IMR-90 (cell line): ENCODE measurements around the gene TMEM269. TPM values are rescaled to one million over a fixed set of nuclear protein-coding genes. Genes with fewer than 3 reads are reported as not detected.

ENCODE experiments used
- ATAC-seq: fragments of 200-7000 bp; cut with Tn5 transposase; 2 replicates; pipeline ENCODE4 v1.9.1; 2020; ENCODE audit warnings: low read depth, mild to moderate bottlenecking, moderate library complexity
- BruUV-seq: library from RNA; stranded (reverse); fragments of 400-500 nt; replicated peaks from 2 replicates; lab custom pipeline; 2021; lab: Mats Ljungman, UMichigan
- CTCF ChIA-PET: fragments of 300-600 bp; formaldehyde crosslinking; extraction: SDS; loops from one replicate; lab custom pipeline; 2021; ENCODE audit warnings: antibody characterized with exemption; lab: Yijun Ruan, JAX
- POLR2A ChIA-PET: fragments of 300-600 bp; sonication (Branson Sonifier 250); formaldehyde crosslinking; loops from one replicate; lab custom pipeline; 2022; ENCODE audit warnings: antibody characterized with exemption; ENCODE audit not compliant: unreplicated experiment; lab: Charles Lee
- DNase-seq: peaks from one replicate; pipeline ENCODE4 v3.0.0; 2013
- H2AFZ ChIP-seq: replicated peaks from 2 replicates; pipeline ENCODE3; 2013; ENCODE audit warnings: low read length, mild to moderate bottlenecking; ENCODE audit not compliant: poor library complexity
- H2AK5ac ChIP-seq: 2 replicates; pipeline ENCODE4 v1.6.1; 2013; ENCODE audit warnings: low read depth, low read length, inconsistent platforms
- H2AK9ac ChIP-seq: replicated peaks from 2 replicates; pipeline ENCODE3; 2013; ENCODE audit warnings: mild to moderate bottlenecking, low read depth, low read length, moderate library complexity; ENCODE audit not compliant: poor library complexity
- H2BK120ac ChIP-seq: 2 replicates; pipeline ENCODE4 v1.6.1; 2013; ENCODE audit warnings: low read depth, low read length, inconsistent platforms
- H2BK15ac ChIP-seq: 3 replicates; pipeline ENCODE4 v1.6.1; 2013; ENCODE audit warnings: low read depth, low read length, inconsistent platforms
- H2BK20ac ChIP-seq: 2 replicates; pipeline ENCODE4 v1.6.1; 2013; ENCODE audit warnings: low read depth, mild to moderate bottlenecking, inconsistent platforms, low read length, moderate library complexity
- H2BK5ac ChIP-seq: 2 replicates; pipeline ENCODE4 v1.6.1; 2013; ENCODE audit warnings: mild to moderate bottlenecking, low read depth, low read length, inconsistent platforms; ENCODE audit not compliant: poor library complexity, severe bottlenecking
- H3K14ac ChIP-seq: replicated peaks from 2 replicates; pipeline ENCODE4 v1.6.1; 2013; ENCODE audit warnings: low read depth, low read length, inconsistent platforms
- H3K18ac ChIP-seq: 2 replicates; pipeline ENCODE4 v1.6.1; 2013; ENCODE audit warnings: low read depth, low read length, control low read depth
- H3K23ac ChIP-seq: 2 replicates; pipeline ENCODE4 v1.6.1; 2013; ENCODE audit warnings: low read depth, low read length, inconsistent platforms
- H3K27ac ChIP-seq: 2 replicates; pipeline ENCODE4 v1.5.1; 2013; ENCODE audit warnings: mild to moderate bottlenecking, control low read depth, low read length; ENCODE audit not compliant: insufficient read depth
- H3K27me3 ChIP-seq: 2 replicates; pipeline ENCODE4 v1.6.1; 2013; ENCODE audit warnings: low read length; ENCODE audit not compliant: control insufficient read depth, insufficient read depth
- H3K36me3 ChIP-seq: 2 replicates; pipeline ENCODE4 v1.6.1; 2013; ENCODE audit warnings: low read length, mixed read lengths; ENCODE audit not compliant: control insufficient read depth, insufficient read depth
- H3K4ac ChIP-seq: 2 replicates; pipeline ENCODE4 v1.6.1; 2013; ENCODE audit warnings: low read depth, low read length, inconsistent platforms
- H3K4me1 ChIP-seq: 2 replicates; pipeline ENCODE4 v1.6.1; 2013; ENCODE audit warnings: low read length, mixed read lengths; ENCODE audit not compliant: control insufficient read depth, insufficient read depth
- H3K4me2 ChIP-seq: 2 replicates; pipeline ENCODE4 v1.6.1; 2013; ENCODE audit warnings: low read depth, mild to moderate bottlenecking, control low read depth, low read length, moderate library complexity
- H3K4me3 ChIP-seq: 2 replicates; pipeline ENCODE4 v1.5.1; 2013; ENCODE audit warnings: low read depth, mild to moderate bottlenecking, control low read depth, low read length, moderate library complexity; ENCODE audit not compliant: insufficient read depth
- H3K56ac ChIP-seq: 2 replicates; pipeline ENCODE4 v1.6.1; 2013; ENCODE audit warnings: low read length, inconsistent platforms; ENCODE audit not compliant: insufficient read depth; ENCODE audit errors: extremely low read depth
- H3K79me1 ChIP-seq, 2 experiments: 2 replicates each; pipeline ENCODE4 v1.6.1; 2013; ENCODE audit warnings: low read length in 2 of 2, inconsistent platforms in 1 of 2, low read depth in 1 of 2
- H3K9ac ChIP-seq: 2 replicates; pipeline ENCODE4 v1.6.1; 2013; ENCODE audit warnings: low read depth, low read length, control low read depth
- H3K9me1 ChIP-seq: 2 replicates; pipeline ENCODE4 v1.6.1; 2013; ENCODE audit warnings: low read length, inconsistent platforms; ENCODE audit not compliant: insufficient read depth
- H3K9me3 ChIP-seq: 2 replicates; pipeline ENCODE4 v1.6.1; 2013; ENCODE audit warnings: low read length; ENCODE audit not compliant: control insufficient read depth, insufficient read depth
- H4K20me1 ChIP-seq: 2 replicates; pipeline ENCODE4 v1.6.1; 2013; ENCODE audit warnings: low read length, inconsistent platforms; ENCODE audit not compliant: insufficient read depth
- H4K5ac ChIP-seq: 2 replicates; pipeline ENCODE4 v1.6.1; 2013; ENCODE audit warnings: mild to moderate bottlenecking, low read depth, low read length, control low read depth
- H4K8ac ChIP-seq, 2 experiments: 2 replicates each; pipeline ENCODE4 v1.6.1; 2013; ENCODE audit warnings: low read depth in 2 of 2, low read length in 2 of 2, control low read depth in 1 of 2, inconsistent platforms in 1 of 2
- H4K91ac ChIP-seq: 2 replicates; pipeline ENCODE4 v1.6.1; 2013; ENCODE audit warnings: low read depth, low read length, inconsistent platforms; ENCODE audit not compliant: insufficient read depth
- CEBPB ChIP-seq: IDR thresholded peaks from 2 replicates; pipeline ENCODE4 v1.6.1; 2012; ENCODE audit warnings: low read depth, low read length, improper control_type of control experiment
- CHD1 ChIP-seq: IDR thresholded peaks from 2 replicates; pipeline ENCODE4 v1.6.1; 2012; ENCODE audit warnings: low read depth, low read length, improper control_type of control experiment
- MAZ ChIP-seq: IDR thresholded peaks from 2 replicates; pipeline ENCODE4 v1.6.1; 2012; ENCODE audit warnings: low read depth, mild to moderate bottlenecking, low read length, improper control_type of control experiment, moderate library complexity, borderline replicate concordance
- POLR2A ChIP-seq: IDR thresholded peaks from 2 replicates; pipeline ENCODE4 v1.6.1; 2012; ENCODE audit warnings: mild to moderate bottlenecking, low read depth, low read length
- RAD21 ChIP-seq: IDR thresholded peaks from 2 replicates; pipeline ENCODE4 v1.6.1; 2012; ENCODE audit warnings: low read length, improper control_type of control experiment
- WGBS, 2 experiments: methylation state at CpG; one replicate each; pipeline versions ENCODE4 v1.1.5 to v1.1.7; 2013; ENCODE audit warnings: missing lambda C conversion rate in 2 of 2; ENCODE audit not compliant: insufficient read length in 1 of 2; ENCODE audit errors: extremely low coverage in 2 of 2; 5-methylcytosine and 5-hydroxymethylcytosine counted together
- dilution Hi-C: fragments of 300-500 bp; cut with HindIII; formaldehyde crosslinking; loops from one replicate; pipeline ENCODE4 v1.14.3; 2018; ENCODE audit warnings: low sequenced_read_pairs; ENCODE audit not compliant: unreplicated experiment
- in situ Hi-C: fragments of 300-500 bp; cut with MboI; formaldehyde crosslinking; loops from 3 replicates; pipeline ENCODE4 v1.14.3; 2019; ENCODE audit warnings: low sequenced_read_pairs, inconsistent platforms, mixed read lengths
- intact Hi-C: fragments of 100-400 bp; cut with micrococcal nuclease; formaldehyde crosslinking; loops from 2 replicates; pipeline ENCODE4 v1.10.0; 2022
- polyA plus RNA-seq, 3 experiments: library from polyadenylated mRNA; depleted of rRNA; stranded (reverse); fragments of >200 nt; gene quantifications; 2 replicates each; pipeline ENCODE4 v1.2.3, GENCODE V29; 2012; ENCODE audit warnings: low replicate concordance in 1 of 3
- total RNA-seq: library from RNA; depleted of rRNA; stranded (reverse); fragments of >200 nt; gene quantifications from 2 replicates; pipeline ENCODE4 v1.2.3, GENCODE V29; 2012
- TF ChIP-seq, protein P1 (sequence below): conservative IDR thresholded peaks from 2 replicates; pipeline ENCODE4 v1.5.1; 2012; ENCODE audit warnings: mild to moderate bottlenecking, low read depth, low read length, improper control_type of control experiment
- TF ChIP-seq, protein P2 (sequence below): fragments of 150-350 bp; IDR thresholded peaks from 2 replicates; pipeline ENCODE4 v1.6.1; 2017; ENCODE audit warnings: mild to moderate bottlenecking, antibody characterized with exemption, low read length, low read depth
- TF ChIP-seq, protein P3 (sequence below): fragments of 150-350 bp; IDR thresholded peaks from 2 replicates; pipeline ENCODE4 v1.6.1; 2016; ENCODE audit warnings: low read depth, mild to moderate bottlenecking, low read length, moderate library complexity, borderline replicate concordance

The TMEM269 gene
- total and polyA plus RNA-seq, 2 of the 4 experiments (the other 2 are of a cell fraction) = not detected

DNA sequence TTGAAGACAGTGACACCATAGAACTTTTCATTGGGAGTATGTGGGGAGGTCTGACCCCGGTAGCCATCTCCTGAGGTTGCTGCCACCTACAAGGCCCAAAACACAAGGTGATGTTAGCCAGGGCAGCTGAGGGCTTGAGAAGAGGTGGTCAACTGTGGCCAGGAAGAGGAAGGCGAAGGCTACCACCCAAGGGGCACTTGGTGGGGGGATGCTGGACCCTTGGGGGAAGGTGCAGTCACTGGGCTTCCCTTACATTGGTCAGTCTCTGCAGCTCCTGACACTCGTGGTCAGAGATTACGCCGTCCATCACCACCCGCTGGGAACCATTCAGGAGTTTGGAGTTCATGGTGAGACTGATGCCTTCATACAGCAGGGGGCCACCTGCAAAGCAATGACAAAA lies 32.5 kb upstream of the TMEM269 start:
- Histone ChIP-seq H2AK9ac (no peak overlapping the region), H3K9ac (no peak overlapping the region), H3K27ac (no peak overlapping the region), H2AFZ (no peak overlapping the region), H3K79me1 (peaks cover 33 to 41% of the 10 kb centered on the region in 2 experiments), H3K4ac (no peak overlapping the region), H4K91ac (no peak overlapping the region), H2BK15ac (no peak overlapping the region), H3K18ac (no peak overlapping the region), H3K14ac (no peak overlapping the region), H3K4me2 (no peak overlapping the region), H3K4me1 (peaks cover 3% of the 10 kb centered on the region), H3K9me3 (no peaks in the 10 kb centered on the region), H3K23ac (no peak overlapping the region), H3K27me3 (no peaks in the 10 kb centered on the region), H2BK5ac (no peak overlapping the region), H3K4me3 (no peak overlapping the region), H3K36me3 (peaks cover 72% of the 10 kb centered on the region), H3K56ac (no peak overlapping the region), H2BK20ac (no peak overlapping the region), H4K5ac (no peak overlapping the region), H4K8ac (no peak overlapping the region), H4K20me1 (peaks cover 12% of the 10 kb centered on the region), H2BK120ac (no peak overlapping the region), H3K9me1 (peaks cover 12% of the 10 kb centered on the region; the same call in 1 of the 2 replicates), H2AK5ac (no peak overlapping the region)
- in situ Hi-C loops (no loop called here), dilution Hi-C loops (no loop called here), intact Hi-C loops (no loop called here)
- DNase-seq (no peak), ATAC-seq (no peak)
- ChIA-PET POLR2A (no interaction called here), CTCF (no interaction called here)
- WGBS, 2 experiments = 87% methylated on average over 3 of the region's 6 CpGs; no CpG with 5 or more reads in 1 of the 2 experiments
- TF ChIP-seq POLR2A (no peak), CHD1 (no peak), MAZ (no peak), RAD21 (no peak), CEBPB (no peak)
- TF ChIP-seq, protein P1, sequence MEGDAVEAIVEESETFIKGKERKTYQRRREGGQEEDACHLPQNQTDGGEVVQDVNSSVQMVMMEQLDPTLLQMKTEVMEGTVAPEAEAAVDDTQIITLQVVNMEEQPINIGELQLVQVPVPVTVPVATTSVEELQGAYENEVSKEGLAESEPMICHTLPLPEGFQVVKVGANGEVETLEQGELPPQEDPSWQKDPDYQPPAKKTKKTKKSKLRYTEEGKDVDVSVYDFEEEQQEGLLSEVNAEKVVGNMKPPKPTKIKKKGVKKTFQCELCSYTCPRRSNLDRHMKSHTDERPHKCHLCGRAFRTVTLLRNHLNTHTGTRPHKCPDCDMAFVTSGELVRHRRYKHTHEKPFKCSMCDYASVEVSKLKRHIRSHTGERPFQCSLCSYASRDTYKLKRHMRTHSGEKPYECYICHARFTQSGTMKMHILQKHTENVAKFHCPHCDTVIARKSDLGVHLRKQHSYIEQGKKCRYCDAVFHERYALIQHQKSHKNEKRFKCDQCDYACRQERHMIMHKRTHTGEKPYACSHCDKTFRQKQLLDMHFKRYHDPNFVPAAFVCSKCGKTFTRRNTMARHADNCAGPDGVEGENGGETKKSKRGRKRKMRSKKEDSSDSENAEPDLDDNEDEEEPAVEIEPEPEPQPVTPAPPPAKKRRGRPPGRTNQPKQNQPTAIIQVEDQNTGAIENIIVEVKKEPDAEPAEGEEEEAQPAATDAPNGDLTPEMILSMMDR = no peak
- TF ChIP-seq, protein P2, sequence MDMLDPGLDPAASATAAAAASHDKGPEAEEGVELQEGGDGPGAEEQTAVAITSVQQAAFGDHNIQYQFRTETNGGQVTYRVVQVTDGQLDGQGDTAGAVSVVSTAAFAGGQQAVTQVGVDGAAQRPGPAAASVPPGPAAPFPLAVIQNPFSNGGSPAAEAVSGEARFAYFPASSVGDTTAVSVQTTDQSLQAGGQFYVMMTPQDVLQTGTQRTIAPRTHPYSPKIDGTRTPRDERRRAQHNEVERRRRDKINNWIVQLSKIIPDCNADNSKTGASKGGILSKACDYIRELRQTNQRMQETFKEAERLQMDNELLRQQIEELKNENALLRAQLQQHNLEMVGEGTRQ = no peak
- TF ChIP-seq, protein P3, sequence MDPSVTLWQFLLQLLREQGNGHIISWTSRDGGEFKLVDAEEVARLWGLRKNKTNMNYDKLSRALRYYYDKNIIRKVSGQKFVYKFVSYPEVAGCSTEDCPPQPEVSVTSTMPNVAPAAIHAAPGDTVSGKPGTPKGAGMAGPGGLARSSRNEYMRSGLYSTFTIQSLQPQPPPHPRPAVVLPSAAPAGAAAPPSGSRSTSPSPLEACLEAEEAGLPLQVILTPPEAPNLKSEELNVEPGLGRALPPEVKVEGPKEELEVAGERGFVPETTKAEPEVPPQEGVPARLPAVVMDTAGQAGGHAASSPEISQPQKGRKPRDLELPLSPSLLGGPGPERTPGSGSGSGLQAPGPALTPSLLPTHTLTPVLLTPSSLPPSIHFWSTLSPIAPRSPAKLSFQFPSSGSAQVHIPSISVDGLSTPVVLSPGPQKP = no peak
- BruUV-seq = no TSS peak
